Measurements from ENCODE around the gene TMEM255A. TPM values are rescaled to one million over a fixed set of nuclear protein-coding genes. Genes with fewer than 3 reads are reported as not detected.

The TMEM255A gene
- total and polyA plus RNA-seq, 2 donors (not counting 1 experiment from before 2014, with no cell fraction given) = 0.06 to 0.25 TPM

DNA sequence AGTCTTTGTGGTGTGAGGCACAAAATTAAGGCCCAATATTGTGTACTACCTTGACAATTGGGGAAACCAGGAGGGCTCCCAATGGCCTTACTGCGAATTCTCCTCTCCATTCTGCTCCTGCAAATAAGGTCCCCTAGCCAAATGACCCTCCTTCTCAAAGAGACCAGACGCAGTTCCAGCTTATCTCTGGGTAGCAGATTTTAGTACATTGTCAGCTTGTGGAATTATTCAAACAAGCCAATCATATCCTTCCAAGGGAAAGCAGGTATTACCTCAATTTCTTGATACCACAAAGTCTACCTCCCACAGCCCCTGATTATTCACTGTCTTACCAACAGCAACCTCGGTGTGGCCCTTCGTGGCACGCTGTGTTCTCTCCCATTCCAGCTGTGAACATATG is 68.4 kb downstream of the TMEM255A start:
- Mint-ChIP-seq H3K27ac (no peak overlapping the region), H3K4me3 (no peak overlapping the region), H3K4me1 (peaks cover 16% of the 10 kb centered on the region), H3K27me3 (no peaks in the 10 kb centered on the region), H3K9me3 (ENCODE audit: insufficient read depth) (no peaks in the 10 kb centered on the region)
- no peak for ATAC-seq (ENCODE audit: low read depth)
- Histone ChIP-seq H3K27ac (ENCODE audit: low read length in 2 of 2) (no peak overlapping the region), H2AFZ (ENCODE audit: insufficient read depth, low read depth, low read length, poor library complexity, severe bottlenecking) (no peak overlapping the region), H3K4me2 (replicated peaks; ENCODE audit: low read depth, low read length, poor library complexity, severe bottlenecking) (no peak overlapping the region), H3K9me3 (ENCODE audit: control extremely low read depth in 1 of 3, control insufficient read depth in 2 of 3, insufficient read depth in 1 of 3, low read length in 2 of 3) (no peaks in the 10 kb centered on the region), H3K4me3 (ENCODE audit: control extremely low read depth in 1 of 5, extremely low read depth in 1 of 5, insufficient read depth in 1 of 5, low read depth in 2 of 5, low read length in 4 of 5) (no peak overlapping the region), H3K9ac (ENCODE audit: low read length) (no peak overlapping the region), H3K27me3 (replicated peaks in 1 of 4; ENCODE audit: control extremely low read depth in 1 of 4, control insufficient read depth in 3 of 4, insufficient read depth in 4 of 4, low read length in 3 of 4) (no peaks in the 10 kb centered on the region), H4K20me1 (ENCODE audit: control insufficient read depth, insufficient read depth, low read length, poor library complexity, severe bottlenecking) (no peaks in the 10 kb centered on the region), H3K79me2 (ENCODE audit: control insufficient read depth, insufficient read depth, low read length) (peaks cover 22% of the 10 kb centered on the region), H3K4me1 (ENCODE audit: control insufficient read depth in 2 of 2, insufficient read depth in 2 of 2, low read length in 2 of 2) (peaks cover 0 to 12% of the 10 kb centered on the region in 2 donors), H3K36me3 (replicated peaks in 1 of 2; ENCODE audit: control extremely low read depth in 1 of 2, control insufficient read depth in 1 of 2, extremely low read depth in 1 of 2, insufficient read depth in 2 of 2, low read length in 1 of 2) (no peaks in the 10 kb centered on the region)
- intact Hi-C loops (cut with micrococcal nuclease) = no loop called here
- ChIA-PET CTCF (no interaction called here), POLR2A (no interaction called here)
- WGBS (ENCODE audit: insufficient coverage) = no CpG with 5 or more reads among the region's 5 CpGs
- TF ChIP-seq, protein P1, sequence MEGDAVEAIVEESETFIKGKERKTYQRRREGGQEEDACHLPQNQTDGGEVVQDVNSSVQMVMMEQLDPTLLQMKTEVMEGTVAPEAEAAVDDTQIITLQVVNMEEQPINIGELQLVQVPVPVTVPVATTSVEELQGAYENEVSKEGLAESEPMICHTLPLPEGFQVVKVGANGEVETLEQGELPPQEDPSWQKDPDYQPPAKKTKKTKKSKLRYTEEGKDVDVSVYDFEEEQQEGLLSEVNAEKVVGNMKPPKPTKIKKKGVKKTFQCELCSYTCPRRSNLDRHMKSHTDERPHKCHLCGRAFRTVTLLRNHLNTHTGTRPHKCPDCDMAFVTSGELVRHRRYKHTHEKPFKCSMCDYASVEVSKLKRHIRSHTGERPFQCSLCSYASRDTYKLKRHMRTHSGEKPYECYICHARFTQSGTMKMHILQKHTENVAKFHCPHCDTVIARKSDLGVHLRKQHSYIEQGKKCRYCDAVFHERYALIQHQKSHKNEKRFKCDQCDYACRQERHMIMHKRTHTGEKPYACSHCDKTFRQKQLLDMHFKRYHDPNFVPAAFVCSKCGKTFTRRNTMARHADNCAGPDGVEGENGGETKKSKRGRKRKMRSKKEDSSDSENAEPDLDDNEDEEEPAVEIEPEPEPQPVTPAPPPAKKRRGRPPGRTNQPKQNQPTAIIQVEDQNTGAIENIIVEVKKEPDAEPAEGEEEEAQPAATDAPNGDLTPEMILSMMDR (IDR thresholded peaks at IDR 0.05) = no peak
- no peak for TF ChIP-seq EZH2 (IDR thresholded peaks at IDR 0.05; ENCODE audit: borderline replicate concordance, insufficient read depth, low read depth, low read length, poor library complexity, severe bottlenecking)
- no peak for DNase-seq

DNA sequence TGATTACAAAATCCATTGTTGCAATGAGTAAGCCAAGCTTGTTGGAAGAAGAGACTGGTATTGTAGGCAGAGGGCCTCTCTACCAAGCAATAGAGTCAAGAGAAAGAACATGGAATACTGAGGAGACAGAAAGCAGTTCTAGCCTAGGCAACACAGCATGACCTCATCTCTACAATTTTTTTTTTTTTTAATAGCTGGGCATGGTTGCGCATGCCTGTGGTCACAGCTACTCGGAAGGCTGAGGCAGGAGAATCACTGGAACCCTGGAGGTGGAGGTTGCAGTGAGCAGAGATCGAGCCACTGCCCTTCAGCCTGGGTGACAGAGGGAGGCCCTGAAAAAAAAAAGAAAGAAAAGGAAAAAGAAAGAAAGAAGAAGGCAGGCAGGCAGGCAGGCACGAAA is 72.3 kb downstream of the TMEM255A start:
- Mint-ChIP-seq H3K4me3 (no peak overlapping the region), H3K9me3 (ENCODE audit: insufficient read depth) (no peaks in the 10 kb centered on the region), H3K27me3 (no peaks in the 10 kb centered on the region), H3K27ac (no peak overlapping the region), H3K4me1 (peaks cover 7% of the 10 kb centered on the region)
- DNase-seq (no peak), ATAC-seq (ENCODE audit: low read depth) (no peak)
- Histone ChIP-seq H3K27ac (ENCODE audit: low read length in 2 of 2) (no peak overlapping the region), H3K36me3 (replicated peaks in 1 of 2; ENCODE audit: control extremely low read depth in 1 of 2, control insufficient read depth in 1 of 2, extremely low read depth in 1 of 2, insufficient read depth in 2 of 2, low read length in 1 of 2) (peaks cover 0 to 3% of the 10 kb centered on the region in 2 experiments), H3K27me3 (replicated peaks in 1 of 4; ENCODE audit: control extremely low read depth in 1 of 4, control insufficient read depth in 3 of 4, insufficient read depth in 4 of 4, low read length in 3 of 4) (no peaks in the 10 kb centered on the region), H3K9me3 (ENCODE audit: control extremely low read depth in 1 of 3, control insufficient read depth in 2 of 3, insufficient read depth in 1 of 3, low read length in 2 of 3) (no peaks in the 10 kb centered on the region), H3K9ac (ENCODE audit: low read length) (no peak overlapping the region), H3K79me2 (ENCODE audit: control insufficient read depth, insufficient read depth, low read length) (peaks cover 16% of the 10 kb centered on the region), H4K20me1 (ENCODE audit: control insufficient read depth, insufficient read depth, low read length, poor library complexity, severe bottlenecking) (no peaks in the 10 kb centered on the region), H2AFZ (ENCODE audit: insufficient read depth, low read depth, low read length, poor library complexity, severe bottlenecking) (no peak overlapping the region), H3K4me3 (ENCODE audit: control extremely low read depth in 1 of 5, extremely low read depth in 1 of 5, insufficient read depth in 1 of 5, low read depth in 2 of 5, low read length in 4 of 5) (no peak overlapping the region), H3K4me1 (ENCODE audit: control insufficient read depth in 2 of 2, insufficient read depth in 2 of 2, low read length in 2 of 2) (peaks cover 0 to 4% of the 10 kb centered on the region in 2 donors), H3K4me2 (replicated peaks; ENCODE audit: low read depth, low read length, poor library complexity, severe bottlenecking) (no peak overlapping the region)
- intact Hi-C loops (cut with micrococcal nuclease) = no loop called here
- no peak for TF ChIP-seq EZH2 (IDR thresholded peaks at IDR 0.05; ENCODE audit: borderline replicate concordance, insufficient read depth, low read depth, low read length, poor library complexity, severe bottlenecking)
- TF ChIP-seq, protein P1 (IDR thresholded peaks at IDR 0.05) = no peak
- 100% methylated on average over 1 of the region's 4 CpGs for WGBS (ENCODE audit: insufficient coverage)
- ChIA-PET POLR2A (no interaction called here), CTCF (interaction anchor here (0.7 kb wide), 1 partner anchor 455 kb away, joined by 5 read pairs; no protein-coding TSS in a partner anchor)
